Tibial artery (tissue), 4 donors: ENCODE measurements around the gene AADACL3.

Source experiments
- DNase-seq, 2 donors: peaks; one replicate each; pipeline ENCODE4 v3.0.0-alpha.2; 2019
- H3K27ac ChIP-seq, 2 donors: fragments of 200-600 bp; sonication (generic) in 1 of 2; 1 replicate in 1 of 2; 2 replicates in 1 of 2; pipeline ENCODE4 v1.5.1; 2018 to 2019; ENCODE audit warnings: mild to moderate bottlenecking in 1 of 2
- H3K27me3 ChIP-seq, 2 donors: fragments of 200-600 bp; sonication (generic) in 1 of 2; one replicate each; pipeline versions ENCODE4 v1.5.1 to v1.6.0; 2016 to 2019
- H3K36me3 ChIP-seq, 3 donors: fragments of 200-600 bp; sonication (generic) in 2 of 3; one replicate each; pipeline ENCODE4 v1.5.1; 2016 to 2019; ENCODE audit warnings: mild to moderate bottlenecking in 2 of 3
- H3K4me1 ChIP-seq, 4 donors: fragments of 200-600 bp; sonication (generic) in 2 of 4; 1 replicate in 3 of 4; 2 replicates in 1 of 4; pipeline ENCODE4 v1.5.1; 2016 to 2019
- H3K4me3 ChIP-seq, 2 donors: fragments of 200-600 bp; sonication (generic) in 1 of 2; 1 replicate in 1 of 2; 2 replicates in 1 of 2; pipeline ENCODE4 v1.5.1; 2018 to 2019; ENCODE audit warnings: mild to moderate bottlenecking in 2 of 2
- H3K9me3 ChIP-seq, 3 donors: fragments of 200-600 bp; sonication (generic) in 1 of 3; one replicate each; pipeline ENCODE4 v1.5.1; 2016 to 2019
- intact Hi-C: fragments of 100-400 bp; cut with DNase I; formaldehyde crosslinking; loops from one replicate; pipeline ENCODE4 v1.15.0; 2023; ENCODE audit warnings: low total_unique reads
- TF ChIP-seq, protein P1 (sequence below), 2 experiments: fragments of 200-600 bp in 1 of 2; fragments of 450-650 bp in 1 of 2; IDR thresholded peaks; one replicate each; pipeline ENCODE4 v1.5.1; 2017 to 2019; ENCODE audit warnings: antibody characterized with exemption in 2 of 2, mild to moderate bottlenecking in 1 of 2, moderate library complexity in 1 of 2

Gene AADACL3

GRCh38 chr1:12697397-12697796 is 18.5 kb upstream of the AADACL3 start:
- TF ChIP-seq, protein P1, sequence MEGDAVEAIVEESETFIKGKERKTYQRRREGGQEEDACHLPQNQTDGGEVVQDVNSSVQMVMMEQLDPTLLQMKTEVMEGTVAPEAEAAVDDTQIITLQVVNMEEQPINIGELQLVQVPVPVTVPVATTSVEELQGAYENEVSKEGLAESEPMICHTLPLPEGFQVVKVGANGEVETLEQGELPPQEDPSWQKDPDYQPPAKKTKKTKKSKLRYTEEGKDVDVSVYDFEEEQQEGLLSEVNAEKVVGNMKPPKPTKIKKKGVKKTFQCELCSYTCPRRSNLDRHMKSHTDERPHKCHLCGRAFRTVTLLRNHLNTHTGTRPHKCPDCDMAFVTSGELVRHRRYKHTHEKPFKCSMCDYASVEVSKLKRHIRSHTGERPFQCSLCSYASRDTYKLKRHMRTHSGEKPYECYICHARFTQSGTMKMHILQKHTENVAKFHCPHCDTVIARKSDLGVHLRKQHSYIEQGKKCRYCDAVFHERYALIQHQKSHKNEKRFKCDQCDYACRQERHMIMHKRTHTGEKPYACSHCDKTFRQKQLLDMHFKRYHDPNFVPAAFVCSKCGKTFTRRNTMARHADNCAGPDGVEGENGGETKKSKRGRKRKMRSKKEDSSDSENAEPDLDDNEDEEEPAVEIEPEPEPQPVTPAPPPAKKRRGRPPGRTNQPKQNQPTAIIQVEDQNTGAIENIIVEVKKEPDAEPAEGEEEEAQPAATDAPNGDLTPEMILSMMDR (IDR thresholded peaks at IDR 0.05): no peak
- Histone ChIP-seq H3K9me3 (peaks cover 0 to 3% (median 0%) of the 10 kb centered on the region in 3 donors), H3K4me1 (no peaks in the 10 kb centered on the region), H3K4me3 (no peak overlapping the region), H3K36me3 (no peaks in the 10 kb centered on the region), H3K27me3 (no peaks in the 10 kb centered on the region), H3K27ac (no peak overlapping the region)
- intact Hi-C loops: no loop called here
- DNase-seq: no peak

GRCh38 chr1:12703821-12704451 is 12.0 kb upstream of the AADACL3 start:
- Histone ChIP-seq H3K27me3 (no peaks in the 10 kb centered on the region), H3K36me3 (no peaks in the 10 kb centered on the region), H3K4me1 (no peaks in the 10 kb centered on the region), H3K9me3 (peaks cover 0 to 19% (median 11%) of the 10 kb centered on the region in 3 donors), H3K27ac (no peak overlapping the region), H3K4me3 (no peak overlapping the region)
- intact Hi-C loops: no loop called here
- no peak for DNase-seq
- TF ChIP-seq, protein P1 (IDR thresholded peaks at IDR 0.05): no peak

GRCh38 chr1:12706061-12706460 is 9.8 kb upstream of the AADACL3 start:
- intact Hi-C loops: no loop called here

DNA sequence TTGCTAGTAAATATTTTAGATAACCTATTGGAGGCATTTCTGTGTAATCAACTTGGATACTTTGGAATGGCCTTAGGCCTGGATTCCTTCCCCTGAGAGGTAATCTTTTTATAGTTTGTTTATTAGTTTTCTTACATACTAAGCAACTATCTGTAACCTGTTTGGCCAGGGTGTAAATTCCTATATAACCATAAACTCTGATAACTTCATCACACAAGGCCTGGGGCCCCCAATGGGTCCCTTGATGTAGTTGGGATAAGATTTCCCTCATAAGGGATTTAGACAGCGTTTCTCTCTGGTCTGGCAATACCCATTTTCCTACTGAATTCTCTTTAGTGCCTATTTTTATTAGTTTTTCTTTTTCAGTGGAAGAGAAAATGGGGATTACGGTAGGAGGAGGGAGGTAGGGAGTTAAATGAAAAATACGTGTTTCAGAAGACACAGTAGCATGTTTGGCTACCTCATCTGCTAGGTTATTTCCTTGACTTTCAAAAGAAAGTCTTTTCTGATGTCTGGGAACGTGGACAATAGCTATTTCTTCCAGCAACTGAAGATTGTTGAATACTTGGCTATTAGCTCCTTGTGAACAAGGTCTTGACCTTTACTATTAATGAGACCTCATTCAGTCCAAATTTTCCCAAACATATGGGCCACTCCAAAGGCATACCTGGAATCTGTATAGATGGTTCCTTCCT is 7.4 kb upstream of the AADACL3 start:
- H3K36me3 ChIP-seq: no peaks in the 10 kb centered on the region
- intact Hi-C loops: no loop called here
- peaks cover 0 to 11% (median 6%) of the 10 kb centered on the region in 3 donors for H3K9me3 ChIP-seq
- no peaks in the 10 kb centered on the region for H3K27me3 ChIP-seq
- TF ChIP-seq, protein P1 (IDR thresholded peaks at IDR 0.05): no peak
- H3K4me3 ChIP-seq: no peak overlapping the region
- H3K27ac ChIP-seq: no peak overlapping the region
- no peaks in the 10 kb centered on the region for H3K4me1 ChIP-seq
- DNase-seq: no peak

More at GRCh38 chr1:12706061-12706460, 9.8 kb upstream of the AADACL3 start:
- no peaks in the 10 kb centered on the region for H3K36me3 ChIP-seq
- DNase-seq: no peak
- H3K27me3 ChIP-seq: no peaks in the 10 kb centered on the region
- peaks cover 0 to 16% (median 11%) of the 10 kb centered on the region in 3 donors for H3K9me3 ChIP-seq
- no peak overlapping the region for H3K27ac ChIP-seq
- no peak overlapping the region for H3K4me3 ChIP-seq
- no peaks in the 10 kb centered on the region for H3K4me1 ChIP-seq
- TF ChIP-seq, protein P1 (IDR thresholded peaks at IDR 0.05): no peak

DNA sequence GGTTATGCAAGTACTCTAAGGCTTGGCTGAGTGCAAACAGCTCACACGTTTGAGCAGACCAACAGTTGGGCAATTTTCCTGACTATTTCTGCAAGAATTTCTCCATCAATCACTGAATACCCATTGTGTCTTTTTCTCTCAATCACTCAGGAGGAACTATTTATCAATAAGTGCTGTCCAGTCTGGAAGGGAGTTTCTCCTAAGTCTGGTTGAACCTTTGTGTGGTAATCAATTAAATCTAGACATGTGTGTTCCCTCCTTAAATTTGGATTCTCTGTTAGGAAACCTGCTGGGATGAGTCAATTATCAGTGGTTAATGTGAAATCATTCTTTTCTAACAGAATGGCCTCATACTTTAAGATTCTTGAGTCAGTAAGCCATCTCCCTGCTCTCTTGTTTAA is 6.8 kb upstream of the AADACL3 start:
- Histone ChIP-seq H3K36me3 (no peaks in the 10 kb centered on the region), H3K9me3 (peaks cover 0 to 7% (median under 1%) of the 10 kb centered on the region in 3 donors), H3K4me1 (no peaks in the 10 kb centered on the region), H3K4me3 (no peak overlapping the region), H3K27ac (no peak overlapping the region), H3K27me3 (no peaks in the 10 kb centered on the region)
- intact Hi-C loops: no loop called here
- no peak for DNase-seq
- TF ChIP-seq, protein P1 (IDR thresholded peaks at IDR 0.05): no peak
